Vagina (tissue), 2 donors: ENCODE measurements around the gene FGF18.

Experiments used
- POLR2AphosphoS5 ChIP-seq, 2 donors: sonication (generic); formaldehyde crosslinking; IDR thresholded peaks; one replicate each; pipeline ENCODE4 v1.9.0; 2017; ENCODE audit warnings: antibody characterized with exemption in 2 of 2, mild to moderate bottlenecking in 2 of 2, low read depth in 1 of 2; ENCODE audit not compliant: insufficient read depth in 1 of 2
- TF ChIP-seq, protein P1 (sequence below), 3 experiments: fragments of 450-650 bp in 2 of 3; fragments of 200-600 bp in 1 of 3; sonication (generic) in 1 of 3; IDR thresholded peaks; one replicate each; pipeline ENCODE4 v1.5.1; 2017 to 2019; ENCODE audit warnings: antibody characterized with exemption in 3 of 3, mild to moderate bottlenecking in 2 of 3, moderate library complexity in 2 of 3

DNA sequence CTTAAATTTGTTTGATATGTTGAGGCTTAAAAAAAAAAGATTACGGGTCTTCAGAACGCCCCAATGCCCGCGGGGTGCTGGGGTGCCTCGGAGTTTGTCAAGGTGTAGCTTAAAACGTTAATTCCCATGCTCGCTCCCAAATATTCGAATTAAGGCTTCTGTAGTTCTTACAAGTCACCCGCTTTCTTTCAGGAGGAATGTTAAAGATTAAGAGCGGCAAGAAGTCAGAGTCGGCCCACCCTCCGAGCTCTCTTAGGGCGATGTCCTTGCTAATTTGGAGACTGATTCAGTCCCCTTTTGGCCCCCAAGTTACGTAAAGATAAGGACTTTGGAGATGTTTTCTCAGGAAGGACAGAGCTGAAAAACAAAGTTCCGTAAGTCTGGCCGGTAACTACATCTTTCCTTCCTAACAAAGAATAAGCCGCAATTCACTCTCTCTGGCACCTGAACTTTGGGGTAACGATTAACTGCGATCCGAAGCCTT, 32.5 kb upstream of the FGF18 start:
- TF ChIP-seq POLR2AphosphoS5 (IDR thresholded peaks at IDR 0.05; ENCODE audit: insufficient read depth in 1 of 2, low read depth in 1 of 2), result no peak
- TF ChIP-seq, protein P1, sequence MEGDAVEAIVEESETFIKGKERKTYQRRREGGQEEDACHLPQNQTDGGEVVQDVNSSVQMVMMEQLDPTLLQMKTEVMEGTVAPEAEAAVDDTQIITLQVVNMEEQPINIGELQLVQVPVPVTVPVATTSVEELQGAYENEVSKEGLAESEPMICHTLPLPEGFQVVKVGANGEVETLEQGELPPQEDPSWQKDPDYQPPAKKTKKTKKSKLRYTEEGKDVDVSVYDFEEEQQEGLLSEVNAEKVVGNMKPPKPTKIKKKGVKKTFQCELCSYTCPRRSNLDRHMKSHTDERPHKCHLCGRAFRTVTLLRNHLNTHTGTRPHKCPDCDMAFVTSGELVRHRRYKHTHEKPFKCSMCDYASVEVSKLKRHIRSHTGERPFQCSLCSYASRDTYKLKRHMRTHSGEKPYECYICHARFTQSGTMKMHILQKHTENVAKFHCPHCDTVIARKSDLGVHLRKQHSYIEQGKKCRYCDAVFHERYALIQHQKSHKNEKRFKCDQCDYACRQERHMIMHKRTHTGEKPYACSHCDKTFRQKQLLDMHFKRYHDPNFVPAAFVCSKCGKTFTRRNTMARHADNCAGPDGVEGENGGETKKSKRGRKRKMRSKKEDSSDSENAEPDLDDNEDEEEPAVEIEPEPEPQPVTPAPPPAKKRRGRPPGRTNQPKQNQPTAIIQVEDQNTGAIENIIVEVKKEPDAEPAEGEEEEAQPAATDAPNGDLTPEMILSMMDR (IDR thresholded peaks at IDR 0.05), result no peak
